Measurements from ENCODE around the gene TSPY10.
"Not testable (repeated sequence)": the region's sequence is repeated elsewhere in the genome, so short reads cannot be mapped to it uniquely, and the experiment has no call there.

Gene TSPY10

DNA sequence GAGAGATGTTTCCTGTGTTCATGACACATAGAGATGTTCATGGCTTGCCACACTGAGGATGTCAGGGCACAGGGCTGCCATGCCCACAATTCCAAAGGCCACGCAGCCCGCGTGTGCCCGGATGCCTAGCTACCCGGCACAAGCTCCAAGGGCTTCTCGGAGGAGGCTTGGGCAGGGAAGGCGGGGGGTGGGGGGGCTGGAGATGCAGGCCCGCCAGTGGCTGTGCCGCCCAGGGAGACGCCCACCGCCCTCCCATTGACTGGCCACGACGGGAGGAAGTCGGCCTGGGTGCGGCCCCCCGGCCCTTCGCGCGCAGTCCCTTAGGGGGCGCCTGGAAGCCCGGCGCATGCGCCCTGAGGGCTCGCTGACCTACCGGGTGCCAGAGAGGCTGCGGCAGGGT, at the start of gene TSPY10:
TSS of gene TSPY10 (plus strand) at position 301 of the 400 bp plus-strand sequence. CDS start at position 347, 46 bp downstream.
- H3K9ac ChIP-seq (ENCODE audit: insufficient read length, low read depth); H3K27me3 ChIP-seq (ENCODE audit: insufficient read depth, insufficient read length); H3K4me3 ChIP-seq (ENCODE audit: insufficient read length, low read depth); H3K9me3 ChIP-seq (ENCODE audit: insufficient read depth, low read length); H3K4me1 ChIP-seq (ENCODE audit: insufficient read depth, insufficient read length); H3K36me3 ChIP-seq (ENCODE audit: insufficient read depth, insufficient read length, low read length); DNase-seq (ENCODE audit: low read depth, low spot score): not testable (repeated sequence)

GRCh38 chrY:9486967-9487366, 40.7 kb upstream of the TSPY10 start, which contains the start of gene TSPY9:
TSS of gene TSPY9 (plus strand) at chrY:9487267. CDS start at chrY:9487313, 46 bp downstream.
- H3K36me3 ChIP-seq (ENCODE audit: insufficient read depth, insufficient read length, low read length); H3K9me3 ChIP-seq (ENCODE audit: insufficient read depth, low read length); H3K4me1 ChIP-seq (ENCODE audit: insufficient read depth, insufficient read length); H3K4me3 ChIP-seq (ENCODE audit: insufficient read length, low read depth); H3K27me3 ChIP-seq (ENCODE audit: insufficient read depth, insufficient read length); DNase-seq (ENCODE audit: low read depth, low spot score); H3K9ac ChIP-seq (ENCODE audit: insufficient read length, low read depth): not testable (repeated sequence)

- not testable (repeated sequence) for H3K36me3 ChIP-seq (ENCODE audit: insufficient read depth, insufficient read length, low read length); H3K4me3 ChIP-seq (ENCODE audit: insufficient read length, low read depth); H3K9ac ChIP-seq (ENCODE audit: insufficient read length, low read depth)
These were observed 23.3 kb upstream of the TSPY10 start for GRCh38 chrY:9504396-9504795.

DNA sequence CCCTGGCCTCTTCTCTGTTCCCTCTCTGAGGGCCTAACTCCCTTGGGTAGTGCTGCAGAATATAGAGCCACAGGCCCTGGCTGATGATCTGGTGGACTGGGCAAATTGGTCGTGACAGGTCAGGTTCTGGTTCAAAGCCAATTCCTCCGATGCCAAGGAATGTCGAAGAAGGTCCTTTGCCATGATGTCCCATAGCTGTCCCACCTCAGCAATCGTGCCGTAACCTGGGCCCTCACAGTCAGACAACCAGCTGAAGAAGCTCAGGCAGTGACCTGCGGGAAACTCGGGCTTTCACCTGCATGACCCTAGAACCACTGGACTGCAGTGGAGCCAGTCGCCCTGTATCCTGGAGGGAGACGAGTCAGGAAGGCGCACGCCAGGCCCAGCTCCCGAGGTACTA, 11.4 kb upstream of the TSPY10 start:
- not testable (repeated sequence) for H3K27me3 ChIP-seq (ENCODE audit: insufficient read depth, insufficient read length); H3K4me3 ChIP-seq (ENCODE audit: insufficient read length, low read depth); H3K9ac ChIP-seq (ENCODE audit: insufficient read length, low read depth); H3K4me1 ChIP-seq (ENCODE audit: insufficient read depth, insufficient read length); DNase-seq (ENCODE audit: low read depth, low spot score); H3K9me3 ChIP-seq (ENCODE audit: insufficient read depth, low read length); H3K36me3 ChIP-seq (ENCODE audit: insufficient read depth, insufficient read length, low read length)

More at GRCh38 chrY:9504396-9504795, 23.3 kb upstream of the TSPY10 start:
- not testable (repeated sequence) for DNase-seq (ENCODE audit: low read depth, low spot score); H3K4me1 ChIP-seq (ENCODE audit: insufficient read depth, insufficient read length); H3K27me3 ChIP-seq (ENCODE audit: insufficient read depth, insufficient read length); H3K9me3 ChIP-seq (ENCODE audit: insufficient read depth, low read length)
